A673 (cell line): ENCODE data around the gene RPTOR.

Experiments used
- CTCF ChIP-seq: fragments of 300-800, 200-600 bp; sonication (generic); conservative IDR thresholded peaks from 2 replicates; pipeline ENCODE4 v1.5.1; 2017; ENCODE audit warnings: low read depth, mild to moderate bottlenecking, antibody characterized with exemption, low read length, moderate library complexity, mixed read lengths
- EZH2 ChIP-seq: fragments of 200-600 bp; sonication (generic); IDR thresholded peaks from 2 replicates; pipeline ENCODE4 v1.6.1; 2017; ENCODE audit warnings: borderline replicate concordance, low read depth, mild to moderate bottlenecking, mixed read lengths, antibody characterized with exemption, low read length; ENCODE audit not compliant: poor library complexity, severe bottlenecking

- TF ChIP-seq CTCF (no peak), EZH2 (no peak)
Observed at GRCh38 chr17:80604670-80605010, 60.0 kb downstream of the RPTOR start.
